GM12878 (cell line): Measurements from ENCODE around the gene INHA. TPM values are rescaled to one million over a fixed set of nuclear protein-coding genes. Genes with fewer than 3 reads are reported as not detected.
A peak's percentile ranks its signal among the peaks of the same experiment; 100 is the strongest.

ENCODE experiments used
- CREM ChIP-seq: IDR thresholded peaks from 2 replicates; pipeline ENCODE4 v1.6.1; 2014; ENCODE audit warnings: antibody characterized with exemption, low read depth
- EED ChIP-seq: sonication (generic); IDR thresholded peaks from 2 replicates; pipeline ENCODE4 v1.6.1; 2016; ENCODE audit warnings: antibody characterized with exemption, low read depth
- FOS ChIP-seq: IDR thresholded peaks from 3 replicates; pipeline ENCODE4 v1.6.1; 2011; ENCODE audit warnings: borderline replicate concordance; ENCODE audit not compliant: insufficient read length; ENCODE audit errors: extremely low read depth
- IKZF1 ChIP-seq: fragments of 450-650 bp; conservative IDR thresholded peaks from 2 replicates; pipeline ENCODE4 v1.6.1; 2017; ENCODE audit warnings: antibody characterized with exemption, mild to moderate bottlenecking
- MEF2A ChIP-seq: IDR thresholded peaks from 2 replicates; pipeline ENCODE4 v1.6.1; 2011; ENCODE audit warnings: low read depth, mild to moderate bottlenecking, low read length, moderate library complexity; ENCODE audit not compliant: insufficient read depth
- NR2C2 ChIP-seq: IDR thresholded peaks from 2 replicates; pipeline ENCODE4 v1.6.1; 2011; ENCODE audit warnings: borderline replicate concordance, low read depth; ENCODE audit not compliant: control insufficient read depth, insufficient read length
- NR2F1 ChIP-seq: fragments of 450-650 bp; conservative IDR thresholded peaks from 2 replicates; pipeline ENCODE4 v1.6.1; 2017; ENCODE audit warnings: mild to moderate bottlenecking
- PAX5 ChIP-seq: IDR thresholded peaks from 2 replicates; pipeline ENCODE4 v1.6.1; 2011; ENCODE audit warnings: low read depth, low read length, borderline replicate concordance
- POU2F2 ChIP-seq: IDR thresholded peaks from 3 replicates; pipeline ENCODE4 v1.6.1; 2011; ENCODE audit warnings: low read depth, mild to moderate bottlenecking, low read length, borderline replicate concordance
- RBBP5 ChIP-seq: fragments of 200-600 bp; sonication (generic); conservative IDR thresholded peaks from 2 replicates; pipeline ENCODE4 v1.6.1; 2016
- SIX5 ChIP-seq: IDR thresholded peaks from 2 replicates; pipeline ENCODE4 v1.6.1; 2011; ENCODE audit warnings: mild to moderate bottlenecking, low read depth, low read length, moderate library complexity; ENCODE audit not compliant: severe bottlenecking
- WRNIP1 ChIP-seq: IDR thresholded peaks from 2 replicates; pipeline ENCODE4 v1.6.1; 2011; ENCODE audit warnings: low read depth, low read length, improper control_type of control experiment, borderline replicate concordance
- ZBED1 ChIP-seq: IDR thresholded peaks from 2 replicates; pipeline ENCODE4 v1.6.1; 2016; ENCODE audit warnings: borderline replicate concordance
- ZNF24 ChIP-seq: fragments of 450-650 bp; IDR thresholded peaks from 2 replicates; pipeline ENCODE4 v1.6.1; 2017; ENCODE audit warnings: antibody characterized with exemption, mild to moderate bottlenecking
- polyA plus RNA-seq, 11 experiments: library from polyadenylated mRNA; depleted of rRNA in 4 of 11; unstranded in 6 of 11; stranded (reverse) in 5 of 11; fragments of >200 nt; fragmentation: Nextera tagmentation in 4 of 11; fragmentation: Illumina TruSeq in 1 of 11; extraction: Ambion mirVana in 4 of 11; extraction: Trizol in 1 of 11; gene quantifications; 1 replicate in 1 of 11; 2 replicates in 10 of 11; pipeline versions ENCODE4 v1.2.1 to v1.2.3, GENCODE V29; 2011 to 2016; ENCODE audit warnings: inconsistent platforms in 2 of 11, missing spikeins in 2 of 11, low read depth in 1 of 11
- total RNA-seq, 4 experiments: library from RNA; depleted of rRNA in 3 of 4; stranded (reverse); fragments of >200 nt in 3 of 4; fragmentation: Illumina TruSeq in 1 of 4; extraction: Trizol in 1 of 4; gene quantifications; 2 replicates each; pipeline versions ENCODE4 v1.2.1 to v1.2.3, GENCODE V29; 2013 to 2021
- TF ChIP-seq, protein P1 (sequence below): fragments of 450-650 bp; IDR thresholded peaks from 2 replicates; pipeline ENCODE4 v1.6.1; 2017; ENCODE audit warnings: mild to moderate bottlenecking, moderate library complexity
- TF ChIP-seq, protein P2 (sequence below): fragments of 450-650 bp; formaldehyde crosslinking; IDR thresholded peaks from 2 replicates; pipeline ENCODE4 v1.4.0; 2020; ENCODE audit warnings: mild to moderate bottlenecking, moderate library complexity
- TF ChIP-seq, protein P3 (sequence below): IDR thresholded peaks from 2 replicates; pipeline ENCODE4 v1.6.1; 2012; ENCODE audit warnings: low read depth, low read length, improper control_type of control experiment
- TF ChIP-seq, protein P4 (sequence below): fragments of 450-650 bp; IDR thresholded peaks from 2 replicates; pipeline ENCODE4 v1.6.1; 2017; ENCODE audit warnings: mild to moderate bottlenecking, moderate library complexity

Gene INHA
- total and polyA plus RNA-seq, 10 of the 15 experiments (the other 5 are each of a cell fraction or from before 2014, with no cell fraction given) = not detected

DNA sequence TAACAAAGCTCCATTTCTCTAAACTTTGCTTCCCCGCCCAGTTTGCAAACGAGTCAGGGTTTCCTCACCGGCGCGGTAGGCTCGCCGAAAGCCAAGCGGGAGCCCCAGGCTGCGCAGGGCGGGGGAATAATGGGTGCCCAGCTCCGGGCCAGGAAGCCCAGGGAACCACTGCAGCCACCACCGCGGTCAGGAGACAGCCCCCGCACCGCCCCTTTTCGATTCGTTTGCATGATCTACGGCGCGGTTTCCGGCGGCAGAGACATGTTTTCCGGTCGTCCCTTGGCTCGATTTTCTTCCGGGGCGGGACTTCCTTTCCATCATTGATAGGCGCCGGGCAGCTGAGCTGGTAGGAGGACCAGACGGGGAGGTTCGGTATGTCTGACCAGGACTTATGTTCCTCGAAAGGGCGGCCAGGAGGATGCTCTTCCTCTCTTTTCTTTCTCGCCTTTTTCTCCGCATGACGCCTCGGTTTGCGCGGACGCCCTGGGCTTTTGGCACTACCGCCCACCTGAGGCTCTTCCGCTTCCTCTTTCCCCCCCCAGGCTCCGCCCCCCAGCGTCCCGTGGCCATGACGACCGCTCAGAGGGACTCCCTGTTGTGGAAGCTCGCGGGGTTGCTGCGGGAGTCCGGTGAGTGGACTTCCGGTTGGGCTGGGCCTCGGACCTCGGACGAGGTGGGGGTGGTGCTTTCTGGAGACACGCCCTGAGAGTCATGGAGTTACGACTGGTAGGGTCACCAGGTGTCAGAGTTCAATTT, 25.6 kb downstream of the INHA start, which contains the start of gene STK11IP (continued):
- no peak for TF ChIP-seq MEF2A
- TF ChIP-seq, protein P1, sequence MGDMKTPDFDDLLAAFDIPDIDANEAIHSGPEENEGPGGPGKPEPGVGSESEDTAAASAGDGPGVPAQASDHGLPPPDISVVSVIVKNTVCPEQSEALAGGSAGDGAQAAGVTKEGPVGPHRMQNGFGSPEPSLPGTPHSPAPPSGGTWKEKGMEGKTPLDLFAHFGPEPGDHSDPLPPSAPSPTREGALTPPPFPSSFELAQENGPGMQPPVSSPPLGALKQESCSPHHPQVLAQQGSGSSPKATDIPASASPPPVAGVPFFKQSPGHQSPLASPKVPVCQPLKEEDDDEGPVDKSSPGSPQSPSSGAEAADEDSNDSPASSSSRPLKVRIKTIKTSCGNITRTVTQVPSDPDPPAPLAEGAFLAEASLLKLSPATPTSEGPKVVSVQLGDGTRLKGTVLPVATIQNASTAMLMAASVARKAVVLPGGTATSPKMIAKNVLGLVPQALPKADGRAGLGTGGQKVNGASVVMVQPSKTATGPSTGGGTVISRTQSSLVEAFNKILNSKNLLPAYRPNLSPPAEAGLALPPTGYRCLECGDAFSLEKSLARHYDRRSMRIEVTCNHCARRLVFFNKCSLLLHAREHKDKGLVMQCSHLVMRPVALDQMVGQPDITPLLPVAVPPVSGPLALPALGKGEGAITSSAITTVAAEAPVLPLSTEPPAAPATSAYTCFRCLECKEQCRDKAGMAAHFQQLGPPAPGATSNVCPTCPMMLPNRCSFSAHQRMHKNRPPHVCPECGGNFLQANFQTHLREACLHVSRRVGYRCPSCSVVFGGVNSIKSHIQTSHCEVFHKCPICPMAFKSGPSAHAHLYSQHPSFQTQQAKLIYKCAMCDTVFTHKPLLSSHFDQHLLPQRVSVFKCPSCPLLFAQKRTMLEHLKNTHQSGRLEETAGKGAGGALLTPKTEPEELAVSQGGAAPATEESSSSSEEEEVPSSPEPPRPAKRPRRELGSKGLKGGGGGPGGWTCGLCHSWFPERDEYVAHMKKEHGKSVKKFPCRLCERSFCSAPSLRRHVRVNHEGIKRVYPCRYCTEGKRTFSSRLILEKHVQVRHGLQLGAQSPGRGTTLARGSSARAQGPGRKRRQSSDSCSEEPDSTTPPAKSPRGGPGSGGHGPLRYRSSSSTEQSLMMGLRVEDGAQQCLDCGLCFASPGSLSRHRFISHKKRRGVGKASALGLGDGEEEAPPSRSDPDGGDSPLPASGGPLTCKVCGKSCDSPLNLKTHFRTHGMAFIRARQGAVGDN = peak; percentile 34; the same call in 1 of the 2 replicates
- TF ChIP-seq ZNF24 = no peak
- peak; percentile 74 for TF ChIP-seq IKZF1
- TF ChIP-seq NR2C2 = no peak
- TF ChIP-seq CREM = peak; percentile 92
- TF ChIP-seq, protein P2, sequence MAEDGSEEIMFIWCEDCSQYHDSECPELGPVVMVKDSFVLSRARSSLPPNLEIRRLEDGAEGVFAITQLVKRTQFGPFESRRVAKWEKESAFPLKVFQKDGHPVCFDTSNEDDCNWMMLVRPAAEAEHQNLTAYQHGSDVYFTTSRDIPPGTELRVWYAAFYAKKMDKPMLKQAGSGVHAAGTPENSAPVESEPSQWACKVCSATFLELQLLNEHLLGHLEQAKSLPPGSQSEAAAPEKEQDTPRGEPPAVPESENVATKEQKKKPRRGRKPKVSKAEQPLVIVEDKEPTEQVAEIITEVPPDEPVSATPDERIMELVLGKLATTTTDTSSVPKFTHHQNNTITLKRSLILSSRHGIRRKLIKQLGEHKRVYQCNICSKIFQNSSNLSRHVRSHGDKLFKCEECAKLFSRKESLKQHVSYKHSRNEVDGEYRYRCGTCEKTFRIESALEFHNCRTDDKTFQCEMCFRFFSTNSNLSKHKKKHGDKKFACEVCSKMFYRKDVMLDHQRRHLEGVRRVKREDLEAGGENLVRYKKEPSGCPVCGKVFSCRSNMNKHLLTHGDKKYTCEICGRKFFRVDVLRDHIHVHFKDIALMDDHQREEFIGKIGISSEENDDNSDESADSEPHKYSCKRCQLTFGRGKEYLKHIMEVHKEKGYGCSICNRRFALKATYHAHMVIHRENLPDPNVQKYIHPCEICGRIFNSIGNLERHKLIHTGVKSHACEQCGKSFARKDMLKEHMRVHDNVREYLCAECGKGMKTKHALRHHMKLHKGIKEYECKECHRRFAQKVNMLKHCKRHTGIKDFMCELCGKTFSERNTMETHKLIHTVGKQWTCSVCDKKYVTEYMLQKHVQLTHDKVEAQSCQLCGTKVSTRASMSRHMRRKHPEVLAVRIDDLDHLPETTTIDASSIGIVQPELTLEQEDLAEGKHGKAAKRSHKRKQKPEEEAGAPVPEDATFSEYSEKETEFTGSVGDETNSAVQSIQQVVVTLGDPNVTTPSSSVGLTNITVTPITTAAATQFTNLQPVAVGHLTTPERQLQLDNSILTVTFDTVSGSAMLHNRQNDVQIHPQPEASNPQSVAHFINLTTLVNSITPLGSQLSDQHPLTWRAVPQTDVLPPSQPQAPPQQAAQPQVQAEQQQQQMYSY (CRISPR knock-in tag) = no peak
- TF ChIP-seq, protein P3, sequence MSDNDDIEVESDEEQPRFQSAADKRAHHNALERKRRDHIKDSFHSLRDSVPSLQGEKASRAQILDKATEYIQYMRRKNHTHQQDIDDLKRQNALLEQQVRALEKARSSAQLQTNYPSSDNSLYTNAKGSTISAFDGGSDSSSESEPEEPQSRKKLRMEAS = peak; percentile 31; the same call in 1 of the 2 replicates
- TF ChIP-seq PAX5 = no peak
- TF ChIP-seq RBBP5 = no peak
- TF ChIP-seq, protein P4, sequence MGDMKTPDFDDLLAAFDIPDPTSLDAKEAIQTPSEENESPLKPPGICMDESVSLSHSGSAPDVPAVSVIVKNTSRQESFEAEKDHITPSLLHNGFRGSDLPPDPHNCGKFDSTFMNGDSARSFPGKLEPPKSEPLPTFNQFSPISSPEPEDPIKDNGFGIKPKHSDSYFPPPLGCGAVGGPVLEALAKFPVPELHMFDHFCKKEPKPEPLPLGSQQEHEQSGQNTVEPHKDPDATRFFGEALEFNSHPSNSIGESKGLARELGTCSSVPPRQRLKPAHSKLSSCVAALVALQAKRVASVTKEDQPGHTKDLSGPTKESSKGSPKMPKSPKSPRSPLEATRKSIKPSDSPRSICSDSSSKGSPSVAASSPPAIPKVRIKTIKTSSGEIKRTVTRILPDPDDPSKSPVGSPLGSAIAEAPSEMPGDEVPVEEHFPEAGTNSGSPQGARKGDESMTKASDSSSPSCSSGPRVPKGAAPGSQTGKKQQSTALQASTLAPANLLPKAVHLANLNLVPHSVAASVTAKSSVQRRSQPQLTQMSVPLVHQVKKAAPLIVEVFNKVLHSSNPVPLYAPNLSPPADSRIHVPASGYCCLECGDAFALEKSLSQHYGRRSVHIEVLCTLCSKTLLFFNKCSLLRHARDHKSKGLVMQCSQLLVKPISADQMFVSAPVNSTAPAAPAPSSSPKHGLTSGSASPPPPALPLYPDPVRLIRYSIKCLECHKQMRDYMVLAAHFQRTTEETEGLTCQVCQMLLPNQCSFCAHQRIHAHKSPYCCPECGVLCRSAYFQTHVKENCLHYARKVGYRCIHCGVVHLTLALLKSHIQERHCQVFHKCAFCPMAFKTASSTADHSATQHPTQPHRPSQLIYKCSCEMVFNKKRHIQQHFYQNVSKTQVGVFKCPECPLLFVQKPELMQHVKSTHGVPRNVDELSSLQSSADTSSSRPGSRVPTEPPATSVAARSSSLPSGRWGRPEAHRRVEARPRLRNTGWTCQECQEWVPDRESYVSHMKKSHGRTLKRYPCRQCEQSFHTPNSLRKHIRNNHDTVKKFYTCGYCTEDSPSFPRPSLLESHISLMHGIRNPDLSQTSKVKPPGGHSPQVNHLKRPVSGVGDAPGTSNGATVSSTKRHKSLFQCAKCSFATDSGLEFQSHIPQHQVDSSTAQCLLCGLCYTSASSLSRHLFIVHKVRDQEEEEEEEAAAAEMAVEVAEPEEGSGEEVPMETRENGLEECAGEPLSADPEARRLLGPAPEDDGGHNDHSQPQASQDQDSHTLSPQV = no peak
- TF ChIP-seq POU2F2 = peak; percentile 92; the same call in 2 of the 3 replicates
- TF ChIP-seq SIX5 = no peak
- TF ChIP-seq FOS = no peak
- no peak; the same call in 1 of the 2 replicates for TF ChIP-seq ZBED1
- TF ChIP-seq EED = 0 out of 2 replicates have a peak, but pooled peaks have one; percentile 17
- no peak for TF ChIP-seq WRNIP1
- no peak; the same call in 1 of the 2 replicates for TF ChIP-seq NR2F1
